HCT116 (cell line): ENCODE measurements around the gene MYEOV. TPM values are rescaled to one million over a fixed set of nuclear protein-coding genes. Genes with fewer than 3 reads are reported as not detected.
A peak's percentile ranks its signal among the peaks of the same experiment; 100 is the strongest.

Experiments
- ATAC-seq: fragments of 200-7000 bp; cut with Tn5 transposase; 2 replicates; pipeline ENCODE4 v1.9.1; 2020; ENCODE audit warnings: mild to moderate bottlenecking, moderate library complexity
- BruUV-seq: library from RNA; stranded (reverse); fragments of 400-500 nt; replicated peaks from 2 replicates; lab custom pipeline; 2021; lab: Mats Ljungman, UMichigan
- CTCF ChIA-PET: fragments of 300-600 bp; sonication (Branson Sonifier 250); formaldehyde crosslinking; loops from one replicate; lab custom pipeline; 2021; ENCODE audit warnings: antibody characterized with exemption; lab: Charles Lee
- POLR2A ChIA-PET: fragments of 300-600, 350-600 bp; sonication (Branson Sonifier 250); formaldehyde crosslinking; loops from one replicate; lab custom pipeline; 2021; ENCODE audit warnings: antibody characterized with exemption; lab: Charles Lee
- RAD21 ChIA-PET, 2 experiments: fragments of 300-600 bp; sonication (Branson Sonifier 250); formaldehyde crosslinking; loops; one replicate each; lab custom pipeline; 2023; ENCODE audit warnings: low total read pairs in 2 of 2; ENCODE audit not compliant: uncharacterized antibody in 2 of 2, unreplicated experiment in 2 of 2, low non-redundant PET in 1 of 2; lab: Charles Lee
- DNase-seq: peaks from one replicate; pipeline ENCODE4 v3.0.0-alpha.2; 2010; ENCODE audit warnings: low read depth, low spot score
- H2AFZ ChIP-seq: fragments of 200-600 bp; shearing (Covaris generic), sonication (generic); 2 replicates; pipeline ENCODE4 v1.6.1; 2017; ENCODE audit warnings: low read depth, mixed run types, mixed read lengths, antibody characterized with exemption, low read length; ENCODE audit not compliant: poor library complexity, severe bottlenecking
- H3K27ac ChIP-seq: 2 replicates; pipeline ENCODE4 v1.5.1; 2012; ENCODE audit warnings: low read depth, low read length
- H3K27me3 ChIP-seq: fragments of 200-600 bp; sonication (generic); 2 replicates; pipeline ENCODE4 v1.6.1; 2016; ENCODE audit warnings: mixed run types, low read length, mixed read lengths; ENCODE audit not compliant: insufficient read depth
- H3K36me3 ChIP-seq, 2 experiments: fragments of 200-500 bp in 1 of 2; fragments of 200-600 bp in 1 of 2; sonication (Bioruptor generic) in 1 of 2; sonication (generic) in 1 of 2; 2 replicates each; pipeline versions ENCODE4 v1.5.1 to v1.6.1; 2014 to 2016; ENCODE audit warnings: low read length in 2 of 2, inconsistent platforms in 1 of 2, mixed read lengths in 1 of 2, mixed run types in 1 of 2; ENCODE audit not compliant: insufficient read depth in 2 of 2, control insufficient read depth in 1 of 2
- H3K4me1 ChIP-seq, 2 experiments: fragments of 200-600 bp in 1 of 2; sonication (generic) in 1 of 2; 2 replicates each; pipeline versions ENCODE4 v1.5.1 to v1.6.1; 2012 to 2017; ENCODE audit warnings: low read length in 2 of 2, inconsistent platforms in 1 of 2, mild to moderate bottlenecking in 1 of 2, mixed read lengths in 1 of 2, mixed run types in 1 of 2, moderate library complexity in 1 of 2; ENCODE audit not compliant: insufficient read depth in 2 of 2, control insufficient read depth in 1 of 2
- H3K4me2 ChIP-seq: fragments of 200-600 bp; sonication (generic); 2 replicates; pipeline ENCODE4 v1.6.1; 2017; ENCODE audit warnings: mixed run types, low read length, mixed read lengths
- H3K4me3 ChIP-seq, 2 experiments: fragments of 200-600 bp in 1 of 2; sonication (generic) in 1 of 2; replicated peaks in 1 of 2; 2 replicates each; pipeline ENCODE4 v1.5.1; 2011 to 2016; ENCODE audit warnings: low read length in 2 of 2, control low read depth in 1 of 2, low read depth in 1 of 2, mild to moderate bottlenecking in 1 of 2, mixed read lengths in 1 of 2, mixed run types in 1 of 2
- H3K79me2 ChIP-seq: fragments of 200-600 bp; sonication (generic); 2 replicates; pipeline ENCODE4 v1.6.1; 2017; ENCODE audit warnings: mild to moderate bottlenecking, mixed run types, low read length, moderate library complexity, mixed read lengths; ENCODE audit not compliant: insufficient read depth
- H3K9ac ChIP-seq: fragments of 200-600 bp; sonication (generic); 2 replicates; pipeline ENCODE4 v1.6.1; 2016; ENCODE audit warnings: low read length, mixed read lengths
- H3K9me2 ChIP-seq: fragments of 200-600 bp; sonication (generic), shearing (Covaris generic); 2 replicates; pipeline ENCODE4 v1.6.1; 2017; ENCODE audit warnings: mixed run types, mild to moderate bottlenecking, moderate library complexity; ENCODE audit not compliant: insufficient read depth
- H3K9me3 ChIP-seq, 2 experiments: fragments of 200-500 bp in 1 of 2; fragments of 200-600 bp in 1 of 2; sonication (Bioruptor generic) in 1 of 2; sonication (generic) in 1 of 2; 2 replicates each; pipeline ENCODE4 v1.6.1; 2014 to 2017; ENCODE audit warnings: low read length in 2 of 2, mixed read lengths in 2 of 2, inconsistent platforms in 1 of 2, low read depth in 1 of 2, mild to moderate bottlenecking in 1 of 2, mixed run types in 1 of 2, moderate library complexity in 1 of 2; ENCODE audit not compliant: control insufficient read depth in 1 of 2, insufficient read depth in 1 of 2
- H4K20me1 ChIP-seq: fragments of 200-600 bp; sonication (generic), shearing (Covaris generic); 2 replicates; pipeline ENCODE4 v1.6.1; 2017; ENCODE audit warnings: mixed run types, mild to moderate bottlenecking, moderate library complexity; ENCODE audit not compliant: insufficient read depth
- CBX3 ChIP-seq: IDR thresholded peaks from 2 replicates; pipeline ENCODE4 v1.6.1; 2012; ENCODE audit warnings: low read depth
- CEBPB ChIP-seq: IDR thresholded peaks from 2 replicates; pipeline ENCODE4 v1.6.1; 2012; ENCODE audit warnings: low read depth
- EZH2 ChIP-seq: fragments of 200-600 bp; sonication (generic); IDR thresholded peaks from 2 replicates; pipeline ENCODE4 v1.6.1; 2017; ENCODE audit warnings: antibody characterized with exemption, mixed run types
- EZH2phosphoT487 ChIP-seq: fragments of 200-600 bp; IDR thresholded peaks from 2 replicates; pipeline ENCODE4 v1.6.1; 2018; ENCODE audit warnings: antibody characterized with exemption, borderline replicate concordance
- JUND ChIP-seq: IDR thresholded peaks from 2 replicates; pipeline ENCODE4 v1.6.1; 2012
- POLR2A ChIP-seq: IDR thresholded peaks from 2 replicates; pipeline ENCODE4 v1.7.0; 2011; ENCODE audit warnings: borderline replicate concordance; ENCODE audit not compliant: insufficient read depth, insufficient read length; ENCODE audit errors: extremely low read depth
- SP1 ChIP-seq: IDR thresholded peaks from 2 replicates; pipeline ENCODE4 v1.6.1; 2012; ENCODE audit warnings: low read depth
- TCF7L2 ChIP-seq: IDR thresholded peaks from 2 replicates; pipeline ENCODE4 v1.7.0; 2011; ENCODE audit warnings: borderline replicate concordance, inconsistent platforms; ENCODE audit not compliant: insufficient read depth, insufficient read length; ENCODE audit errors: extremely low read depth
- ZFX ChIP-seq: fragments of 450-650 bp; IDR thresholded peaks from 2 replicates; pipeline ENCODE4 v1.6.1; 2017
- ZNF274 ChIP-seq: fragments of 200-500 bp; sonication (Bioruptor generic); IDR thresholded peaks from 2 replicates; pipeline ENCODE4 v1.6.1; 2014; ENCODE audit warnings: mild to moderate bottlenecking, low read depth, low read length, inconsistent platforms
- intact Hi-C: fragments of 100-400 bp; cut with micrococcal nuclease; formaldehyde crosslinking; loops from 2 replicates; pipeline ENCODE4 v1.10.0; 2022
- total RNA-seq: library from RNA; stranded (reverse); gene quantifications from one replicate; pipeline ENCODE4 v1.2.1, GENCODE V29; 2021; ENCODE audit not compliant: unreplicated experiment
- TF ChIP-seq, protein P1 (sequence below): IDR thresholded peaks from 2 replicates; pipeline ENCODE4 v1.6.1; 2012
- TF ChIP-seq, protein P2 (sequence below), 3 experiments: fragments of 200-600 bp in 1 of 3; sonication (generic) in 1 of 3; IDR thresholded peaks in 2 of 3; conservative IDR thresholded peaks in 1 of 3; 2 replicates each; pipeline ENCODE4 v1.5.1; 2012 to 2017; ENCODE audit warnings: low read depth in 2 of 3, low read length in 2 of 3, antibody characterized with exemption in 1 of 3, borderline replicate concordance in 1 of 3, control low read depth in 1 of 3, mild to moderate bottlenecking in 1 of 3, mixed read lengths in 1 of 3, mixed run types in 1 of 3, moderate library complexity in 1 of 3; ENCODE audit not compliant: insufficient read depth in 1 of 3
- TF ChIP-seq, protein P3 (sequence below): IDR thresholded peaks from 2 replicates; pipeline ENCODE4 v1.6.1; 2011; ENCODE audit warnings: mild to moderate bottlenecking, low read length, moderate library complexity; ENCODE audit not compliant: insufficient replicate concordance; ENCODE audit errors: extremely low read depth

MYEOV gene
- total RNA-seq, 1 experiment from 2014 or later, result 135 TPM

DNA sequence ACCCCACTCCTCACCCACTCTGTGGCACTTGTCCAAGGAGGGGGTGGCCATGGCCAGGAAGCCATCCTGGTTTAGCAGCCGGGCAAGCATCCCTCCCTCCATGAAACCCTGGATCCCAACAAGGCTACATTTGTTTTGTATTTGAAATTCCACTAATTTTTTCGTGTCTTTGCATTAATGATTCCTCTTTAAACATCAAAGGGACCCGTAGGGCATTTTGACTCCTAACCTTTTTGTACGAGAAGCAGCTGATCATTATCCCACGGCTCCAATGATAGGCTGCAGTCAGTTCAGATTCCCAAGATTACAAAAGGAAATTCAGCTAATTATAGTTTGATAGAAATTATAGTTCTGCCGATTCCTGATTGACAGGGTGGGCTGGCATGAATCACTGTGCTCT, 10.7 kb downstream of the MYEOV start:
- peak overlapping the region; percentile 3; the same call in 1 of the 2 replicates for H3K9ac ChIP-seq
- H3K4me3 ChIP-seq, result no peak overlapping the region
- POLR2A ChIA-PET, result no interaction called here
- CTCF ChIA-PET, result no interaction called here
- peaks cover 0 to 5% of the 10 kb centered on the region in 2 experiments; a peak in 1 of 4 replicates for H3K36me3 ChIP-seq
- RAD21 ChIA-PET, result no interaction called here
- H3K79me2 ChIP-seq, result peaks cover 94% of the 10 kb centered on the region
- H3K27ac ChIP-seq, result no peak overlapping the region
- H3K4me2 ChIP-seq, result peak overlapping the region; percentile 11; the same call in 1 of the 2 replicates
- H3K9me2 ChIP-seq, result no peaks in the 10 kb centered on the region
- ATAC-seq (no peak), DNase-seq (no peak)
- H3K9me3 ChIP-seq, result no peaks in the 10 kb centered on the region
- no peaks in the 10 kb centered on the region for H3K27me3 ChIP-seq
- no TSS peak for BruUV-seq
- H4K20me1 ChIP-seq, result no peaks in the 10 kb centered on the region
- intact Hi-C loops, result no loop called here
- no peak for TF ChIP-seq SP1
- no peak for TF ChIP-seq EZH2
- TF ChIP-seq CBX3, result no peak
- no peak for TF ChIP-seq EZH2phosphoT487
- TF ChIP-seq TCF7L2, result no peak
- no peak for TF ChIP-seq JUND
- no peak for TF ChIP-seq POLR2A
- TF ChIP-seq, protein P1, sequence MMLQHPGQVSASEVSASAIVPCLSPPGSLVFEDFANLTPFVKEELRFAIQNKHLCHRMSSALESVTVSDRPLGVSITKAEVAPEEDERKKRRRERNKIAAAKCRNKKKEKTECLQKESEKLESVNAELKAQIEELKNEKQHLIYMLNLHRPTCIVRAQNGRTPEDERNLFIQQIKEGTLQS, result no peak
- no peak overlapping the region for H2AFZ ChIP-seq
- H3K4me1 ChIP-seq, result peaks cover 43 to 69% of the 10 kb centered on the region in 2 experiments

DNA sequence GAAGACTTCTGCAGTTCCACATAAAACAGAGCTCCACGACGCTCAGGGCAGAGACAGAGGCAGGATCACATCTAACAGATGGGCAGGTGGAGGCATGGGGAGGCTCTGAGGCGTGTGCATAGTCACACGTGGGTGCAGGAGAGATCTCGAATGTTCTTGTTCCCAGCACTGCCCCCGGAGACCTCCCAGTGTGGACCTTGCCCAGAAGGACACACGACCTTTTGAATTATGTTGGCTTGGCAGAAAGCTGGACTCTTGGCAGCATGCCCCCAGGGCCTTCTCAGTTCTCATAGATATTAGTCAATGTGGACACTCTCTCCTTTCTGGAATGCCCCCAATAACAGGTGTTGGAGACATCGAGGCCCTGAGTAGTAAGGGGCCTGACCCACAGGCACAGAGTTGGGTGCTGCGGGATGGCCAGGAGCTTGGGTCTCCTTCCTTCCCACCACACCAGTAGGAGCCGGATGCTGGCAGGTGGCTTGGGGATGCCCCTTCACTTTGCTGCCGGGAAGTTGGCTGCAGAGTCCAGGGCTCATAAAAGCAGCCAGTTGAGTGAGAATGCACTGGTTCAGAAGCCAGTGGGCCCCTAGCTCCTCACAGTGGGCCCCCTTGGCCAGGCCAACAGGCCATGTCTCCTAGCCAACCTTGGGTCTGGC, 12.1 kb downstream of the MYEOV start:
- POLR2A ChIA-PET, result no interaction called here
- no peak overlapping the region for H2AFZ ChIP-seq

More for the DNA sequence above, 12.1 kb downstream of the MYEOV start:
- no peak for DNase-seq
- RAD21 ChIA-PET, result no interaction called here
- intact Hi-C loops, result no loop called here
- no peak overlapping the region for H3K4me2 ChIP-seq
- no peaks in the 10 kb centered on the region for H3K9me3 ChIP-seq
- no peak overlapping the region for H3K27ac ChIP-seq
- H3K27me3 ChIP-seq, result no peaks in the 10 kb centered on the region
- BruUV-seq, result no TSS peak
- TF ChIP-seq ZFX (no peak), CBX3 (no peak), CEBPB (no peak), ZNF274 (no peak)
- TF ChIP-seq, protein P2, sequence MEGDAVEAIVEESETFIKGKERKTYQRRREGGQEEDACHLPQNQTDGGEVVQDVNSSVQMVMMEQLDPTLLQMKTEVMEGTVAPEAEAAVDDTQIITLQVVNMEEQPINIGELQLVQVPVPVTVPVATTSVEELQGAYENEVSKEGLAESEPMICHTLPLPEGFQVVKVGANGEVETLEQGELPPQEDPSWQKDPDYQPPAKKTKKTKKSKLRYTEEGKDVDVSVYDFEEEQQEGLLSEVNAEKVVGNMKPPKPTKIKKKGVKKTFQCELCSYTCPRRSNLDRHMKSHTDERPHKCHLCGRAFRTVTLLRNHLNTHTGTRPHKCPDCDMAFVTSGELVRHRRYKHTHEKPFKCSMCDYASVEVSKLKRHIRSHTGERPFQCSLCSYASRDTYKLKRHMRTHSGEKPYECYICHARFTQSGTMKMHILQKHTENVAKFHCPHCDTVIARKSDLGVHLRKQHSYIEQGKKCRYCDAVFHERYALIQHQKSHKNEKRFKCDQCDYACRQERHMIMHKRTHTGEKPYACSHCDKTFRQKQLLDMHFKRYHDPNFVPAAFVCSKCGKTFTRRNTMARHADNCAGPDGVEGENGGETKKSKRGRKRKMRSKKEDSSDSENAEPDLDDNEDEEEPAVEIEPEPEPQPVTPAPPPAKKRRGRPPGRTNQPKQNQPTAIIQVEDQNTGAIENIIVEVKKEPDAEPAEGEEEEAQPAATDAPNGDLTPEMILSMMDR (IDR thresholded peaks at IDR 0.05 in 2 of 3, conservative IDR thresholded peaks at IDR 0.05 in 1 of 3; ENCODE audit: borderline replicate concordance in 1 of 3, insufficient read depth in 1 of 3, low read depth in 2 of 3, low read length in 2 of 3), result no peak
- TF ChIP-seq, protein P3, sequence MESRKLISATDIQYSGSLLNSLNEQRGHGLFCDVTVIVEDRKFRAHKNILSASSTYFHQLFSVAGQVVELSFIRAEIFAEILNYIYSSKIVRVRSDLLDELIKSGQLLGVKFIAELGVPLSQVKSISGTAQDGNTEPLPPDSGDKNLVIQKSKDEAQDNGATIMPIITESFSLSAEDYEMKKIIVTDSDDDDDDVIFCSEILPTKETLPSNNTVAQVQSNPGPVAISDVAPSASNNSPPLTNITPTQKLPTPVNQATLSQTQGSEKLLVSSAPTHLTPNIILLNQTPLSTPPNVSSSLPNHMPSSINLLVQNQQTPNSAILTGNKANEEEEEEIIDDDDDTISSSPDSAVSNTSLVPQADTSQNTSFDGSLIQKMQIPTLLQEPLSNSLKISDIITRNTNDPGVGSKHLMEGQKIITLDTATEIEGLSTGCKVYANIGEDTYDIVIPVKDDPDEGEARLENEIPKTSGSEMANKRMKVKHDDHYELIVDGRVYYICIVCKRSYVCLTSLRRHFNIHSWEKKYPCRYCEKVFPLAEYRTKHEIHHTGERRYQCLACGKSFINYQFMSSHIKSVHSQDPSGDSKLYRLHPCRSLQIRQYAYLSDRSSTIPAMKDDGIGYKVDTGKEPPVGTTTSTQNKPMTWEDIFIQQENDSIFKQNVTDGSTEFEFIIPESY, result no peak
- TF ChIP-seq, all 23 proteins: peak for 0
- Histone ChIP-seq H3K9me2 (no peaks in the 10 kb centered on the region), H3K36me3 (peaks cover 0 to 10% of the 10 kb centered on the region in 2 experiments; a peak in 1 of 4 replicates), H3K79me2 (peaks cover 93% of the 10 kb centered on the region), H3K4me1 (peaks cover 30 to 65% of the 10 kb centered on the region in 2 experiments), H3K9ac (no peak overlapping the region), H3K4me3 (no peak overlapping the region), H4K20me1 (no peaks in the 10 kb centered on the region)
- CTCF ChIA-PET, result no interaction called here
- no peak for ATAC-seq
